Bronchial epithelial cell (primary cell): Measurements from ENCODE around the gene SEC31A. TPM values are rescaled to one million over a fixed set of nuclear protein-coding genes. Genes with fewer than 3 reads are reported as not detected.

Source experiments
- DNase-seq: peaks from one replicate; pipeline ENCODE4 v3.0.0-alpha.2; 2010; ENCODE audit warnings: low read depth
- FAIRE-seq: peaks from 2 replicates; lab custom pipeline; 2011; peaks lifted over from hg19 to GRCh38; lab: Jason Lieb, UNC
- H3K27me3 ChIP-seq: 2 replicates; pipeline ENCODE4 v1.5.1; 2011; ENCODE audit warnings: low read length; ENCODE audit not compliant: control insufficient read depth, insufficient read depth
- H3K36me3 ChIP-seq: 2 replicates; pipeline ENCODE4 v1.5.1; 2011; ENCODE audit warnings: low read length; ENCODE audit not compliant: control insufficient read depth, insufficient read depth
- H3K4me3 ChIP-seq: 2 replicates; pipeline ENCODE4 v1.5.1; 2011; ENCODE audit warnings: mild to moderate bottlenecking, low read depth, low read length, control low read depth
- CTCF ChIP-seq: IDR thresholded peaks from 2 replicates; pipeline ENCODE4 v1.5.1; 2011; ENCODE audit warnings: mild to moderate bottlenecking, moderate library complexity, low read length, control low read depth, inconsistent platforms; ENCODE audit not compliant: insufficient read depth, severe bottlenecking
- total RNA-seq: library from RNA; depleted of rRNA; stranded (reverse); fragments of >200 nt; gene quantifications from 2 replicates; pipeline ENCODE4 v1.2.1, GENCODE V29; 2014

Gene SEC31A
- total RNA-seq, 1 donor from 2014 or later: 128 TPM

DNA sequence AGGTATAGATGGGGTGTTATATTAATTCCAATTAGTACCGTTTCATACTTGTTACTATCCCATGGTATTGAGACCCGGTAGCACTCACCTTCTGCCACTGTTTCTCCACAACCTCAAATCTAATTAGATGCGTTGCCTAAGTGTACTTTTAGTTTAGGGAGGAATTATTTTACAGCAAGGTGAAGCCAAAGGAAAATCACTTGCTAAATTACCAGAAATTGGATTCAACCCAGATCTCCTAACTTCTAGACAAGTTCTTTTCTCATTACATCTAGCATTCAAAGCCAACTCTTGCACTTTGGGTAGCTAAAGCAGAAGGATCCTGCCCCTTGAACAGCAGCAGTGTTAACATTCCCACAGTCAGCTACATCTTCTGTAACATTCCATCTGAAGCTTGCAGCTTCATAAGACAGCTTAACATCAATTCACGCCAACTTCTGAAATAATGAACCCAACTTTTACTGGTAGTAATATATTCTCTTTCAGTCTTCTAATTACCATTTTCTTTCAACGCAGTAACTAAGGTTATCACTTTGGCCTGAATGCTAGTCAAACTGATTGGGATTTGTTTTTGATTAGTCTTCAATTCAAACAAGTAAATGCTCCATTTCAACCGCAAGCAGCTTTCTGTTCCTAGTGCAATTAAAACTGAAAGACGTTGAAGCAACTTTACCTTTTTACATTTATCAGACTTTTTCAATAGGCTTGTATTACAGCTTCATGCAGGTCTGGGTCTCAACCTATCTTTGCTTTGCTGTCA lies 934 bp upstream of the SEC31A start:
- H3K36me3 ChIP-seq: peaks cover 5% of the 10 kb centered on the region
- DNase-seq (peak; percentile 30), FAIRE-seq (no peak)
- H3K4me3 ChIP-seq: peak overlapping the region; percentile 76
- TF ChIP-seq CTCF: no peak
- no peaks in the 10 kb centered on the region for H3K27me3 ChIP-seq

GRCh38 chr4:82890528-82890900 lies 439 bp downstream of the SEC31A start:
- peak overlapping the region; percentile 76 for H3K4me3 ChIP-seq
- H3K27me3 ChIP-seq: no peaks in the 10 kb centered on the region
- FAIRE-seq: no peak
- H3K36me3 ChIP-seq: peaks cover 5% of the 10 kb centered on the region
- DNase-seq: peak; percentile 30
- no peak for TF ChIP-seq CTCF

DNA sequence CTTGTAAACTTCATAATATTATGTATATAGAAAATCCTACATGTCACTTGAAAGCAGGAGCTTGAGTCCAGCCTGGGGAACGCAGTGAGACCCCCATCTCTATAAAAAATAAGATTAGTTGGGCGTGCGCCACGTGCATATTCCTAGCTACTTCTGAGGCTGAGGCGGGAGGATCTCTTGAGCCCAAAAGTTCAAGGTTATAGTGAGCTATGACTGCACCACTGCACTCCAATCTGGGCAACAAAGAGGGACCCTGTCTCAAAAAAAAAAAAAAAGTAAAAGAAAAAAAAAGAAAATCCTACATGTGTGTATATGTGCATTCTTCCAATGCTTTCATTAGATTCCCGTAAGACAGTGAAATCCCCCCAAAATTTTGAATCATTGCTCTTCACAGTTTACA lies 1.7 kb downstream of the SEC31A start:
- H3K36me3 ChIP-seq: peaks cover 5% of the 10 kb centered on the region
- DNase-seq (no peak), FAIRE-seq (no peak)
- TF ChIP-seq CTCF: no peak
- H3K27me3 ChIP-seq: no peaks in the 10 kb centered on the region
- H3K4me3 ChIP-seq: peak overlapping the region; percentile 76

DNA sequence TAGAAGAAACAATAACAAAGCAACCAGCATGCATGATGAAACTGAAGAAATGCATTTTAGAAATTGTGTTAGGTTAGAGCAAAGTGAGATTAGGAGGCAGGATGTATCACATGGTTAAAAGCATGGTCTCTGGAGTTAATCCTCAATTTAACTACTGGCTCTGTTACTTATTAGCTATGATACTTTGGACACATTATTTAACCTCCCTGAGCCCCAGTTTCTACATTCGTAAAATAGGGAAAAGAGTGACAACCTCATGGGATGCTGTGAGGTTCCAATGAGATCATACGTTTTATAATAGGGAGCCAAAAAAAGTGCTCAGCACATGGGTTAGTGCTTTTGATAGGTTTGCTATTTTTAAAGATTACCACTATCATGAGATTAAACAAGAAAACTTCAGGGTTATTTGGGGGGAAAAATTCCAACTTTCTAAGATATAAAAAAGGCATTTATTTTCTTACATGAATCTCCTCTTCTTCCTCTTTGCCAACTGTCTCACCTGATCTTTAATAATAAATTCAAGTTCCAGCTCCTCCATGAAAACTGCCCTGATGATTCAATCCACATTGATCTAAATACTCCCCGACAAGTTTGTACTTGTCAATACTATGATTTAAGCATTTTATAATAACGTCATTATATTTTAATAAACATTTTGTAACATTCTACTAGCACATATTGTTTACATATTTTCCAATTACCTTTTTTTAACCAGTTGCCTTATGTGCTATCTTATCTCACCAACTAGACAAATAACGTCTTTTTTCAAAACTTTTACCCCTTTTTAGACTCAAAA lies 4.6 kb downstream of the SEC31A start:
- TF ChIP-seq CTCF: no peak
- H3K36me3 ChIP-seq: peaks cover 2% of the 10 kb centered on the region
- no peak overlapping the region for H3K4me3 ChIP-seq
- no peak for FAIRE-seq
- DNase-seq: peak; percentile 91
- H3K27me3 ChIP-seq: no peaks in the 10 kb centered on the region

GRCh38 chr4:82885410-82885809 lies 5.5 kb downstream of the SEC31A start:
- Histone ChIP-seq H3K27me3 (no peaks in the 10 kb centered on the region), H3K4me3 (no peak overlapping the region), H3K36me3 (peaks cover 2% of the 10 kb centered on the region)
- no peak for FAIRE-seq
- DNase-seq: peak; percentile 33
- no peak for TF ChIP-seq CTCF
